ENCODE results near the gene BACH2.

The BACH2 gene

DNA sequence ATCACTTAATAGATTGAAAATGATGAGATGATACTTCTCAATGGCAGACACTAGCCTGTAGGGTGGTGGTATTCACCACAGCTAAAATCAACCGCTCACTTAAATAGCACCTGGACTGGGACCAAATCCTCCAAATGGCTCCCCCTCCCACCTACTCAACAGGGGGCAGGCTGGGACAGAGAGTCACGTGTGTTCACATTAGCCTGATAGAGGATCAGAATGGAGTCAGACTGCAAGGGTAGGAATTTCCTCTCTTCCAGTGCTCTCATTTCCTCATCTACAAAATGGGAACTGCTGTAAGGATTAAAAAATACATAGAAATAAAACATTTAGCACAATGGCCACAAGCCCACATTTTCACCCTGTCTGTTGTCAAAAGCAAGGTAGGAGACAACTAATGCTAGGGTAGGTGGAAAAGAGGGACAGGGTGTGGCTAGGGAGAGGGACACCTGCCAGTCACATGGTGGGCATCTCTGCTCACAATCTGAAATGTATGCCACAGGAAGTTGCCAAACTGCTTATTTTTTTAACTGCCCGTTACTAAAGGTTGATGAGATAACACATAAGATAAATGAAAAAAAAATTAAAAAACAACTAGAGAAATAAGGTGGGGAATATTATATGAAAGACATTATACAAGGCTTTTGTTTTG is 55.3 kb downstream of the BACH2 start:
- Histone ChIP-seq H3K9me3 (ENCODE audit: control insufficient read depth, low read length) (no peaks in the 10 kb centered on the region), H3K36me3 (ENCODE audit: control insufficient read depth, insufficient read depth, low read length) (no peaks in the 10 kb centered on the region), H3K4me2 (ENCODE audit: low read length) (no peak overlapping the region), H3K9ac (no peak overlapping the region), H3K4me3 (ENCODE audit: low read depth, low read length) (no peak overlapping the region), H3K4me1 (peaks cover 28% of the 10 kb centered on the region), H3K27me3 (ENCODE audit: control insufficient read depth, insufficient read depth, low read length) (no peaks in the 10 kb centered on the region), H2AFZ (no peak overlapping the region), H3K27ac (no peak overlapping the region), H3K79me2 (no peaks in the 10 kb centered on the region)
- TF ChIP-seq, protein P1, sequence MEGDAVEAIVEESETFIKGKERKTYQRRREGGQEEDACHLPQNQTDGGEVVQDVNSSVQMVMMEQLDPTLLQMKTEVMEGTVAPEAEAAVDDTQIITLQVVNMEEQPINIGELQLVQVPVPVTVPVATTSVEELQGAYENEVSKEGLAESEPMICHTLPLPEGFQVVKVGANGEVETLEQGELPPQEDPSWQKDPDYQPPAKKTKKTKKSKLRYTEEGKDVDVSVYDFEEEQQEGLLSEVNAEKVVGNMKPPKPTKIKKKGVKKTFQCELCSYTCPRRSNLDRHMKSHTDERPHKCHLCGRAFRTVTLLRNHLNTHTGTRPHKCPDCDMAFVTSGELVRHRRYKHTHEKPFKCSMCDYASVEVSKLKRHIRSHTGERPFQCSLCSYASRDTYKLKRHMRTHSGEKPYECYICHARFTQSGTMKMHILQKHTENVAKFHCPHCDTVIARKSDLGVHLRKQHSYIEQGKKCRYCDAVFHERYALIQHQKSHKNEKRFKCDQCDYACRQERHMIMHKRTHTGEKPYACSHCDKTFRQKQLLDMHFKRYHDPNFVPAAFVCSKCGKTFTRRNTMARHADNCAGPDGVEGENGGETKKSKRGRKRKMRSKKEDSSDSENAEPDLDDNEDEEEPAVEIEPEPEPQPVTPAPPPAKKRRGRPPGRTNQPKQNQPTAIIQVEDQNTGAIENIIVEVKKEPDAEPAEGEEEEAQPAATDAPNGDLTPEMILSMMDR (IDR thresholded peaks at IDR 0.05) = no peak

DNA sequence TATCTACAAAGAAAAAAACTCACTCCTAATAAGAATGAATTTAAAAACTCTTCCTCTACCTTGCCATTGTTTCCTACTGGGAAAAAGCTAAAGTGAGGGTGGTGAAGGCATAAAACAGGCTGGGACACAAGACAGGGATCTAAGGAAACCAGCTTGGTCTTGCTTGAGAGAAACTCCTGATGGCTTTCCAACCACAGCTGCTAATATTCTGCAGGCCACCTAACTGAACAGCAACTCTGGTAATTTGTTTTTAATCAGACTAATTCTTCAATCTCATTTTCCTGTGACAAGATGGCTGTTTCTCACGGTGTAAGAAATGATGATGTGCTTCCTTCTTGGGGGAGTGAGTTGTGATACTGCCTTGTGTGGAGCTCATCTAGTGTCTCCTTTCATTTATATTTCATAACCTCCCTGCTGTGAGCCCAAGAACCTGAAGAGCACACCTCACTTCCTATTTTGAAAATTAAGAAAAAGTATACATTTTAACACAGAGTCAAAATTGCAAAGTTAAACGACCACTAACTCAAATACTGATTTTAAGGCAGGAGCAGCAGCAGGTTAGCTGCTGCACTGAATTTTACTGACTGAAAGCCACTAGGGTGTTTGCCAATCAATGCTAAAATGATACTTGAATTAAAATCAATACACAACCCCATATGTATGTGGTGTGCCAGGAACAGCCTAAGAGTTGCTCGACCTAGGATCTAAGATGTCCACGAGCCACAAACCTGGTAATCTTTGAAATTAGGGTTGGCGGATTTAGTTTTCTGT is 58.0 kb downstream of the BACH2 start:
- Histone ChIP-seq H3K27ac (peak overlapping the region; percentile 63), H3K36me3 (ENCODE audit: control insufficient read depth, insufficient read depth, low read length) (no peaks in the 10 kb centered on the region), H3K4me1 (peaks cover 28% of the 10 kb centered on the region), H3K27me3 (ENCODE audit: control insufficient read depth, insufficient read depth, low read length) (no peaks in the 10 kb centered on the region), H3K4me3 (ENCODE audit: low read depth, low read length) (no peak overlapping the region), H3K9me3 (ENCODE audit: control insufficient read depth, low read length) (no peaks in the 10 kb centered on the region), H3K79me2 (no peaks in the 10 kb centered on the region), H3K9ac (no peak overlapping the region), H3K4me2 (ENCODE audit: low read length) (peak overlapping the region; percentile 4), H2AFZ (peak overlapping the region; percentile 54)
- TF ChIP-seq, protein P1 (IDR thresholded peaks at IDR 0.05) = no peak

DNA sequence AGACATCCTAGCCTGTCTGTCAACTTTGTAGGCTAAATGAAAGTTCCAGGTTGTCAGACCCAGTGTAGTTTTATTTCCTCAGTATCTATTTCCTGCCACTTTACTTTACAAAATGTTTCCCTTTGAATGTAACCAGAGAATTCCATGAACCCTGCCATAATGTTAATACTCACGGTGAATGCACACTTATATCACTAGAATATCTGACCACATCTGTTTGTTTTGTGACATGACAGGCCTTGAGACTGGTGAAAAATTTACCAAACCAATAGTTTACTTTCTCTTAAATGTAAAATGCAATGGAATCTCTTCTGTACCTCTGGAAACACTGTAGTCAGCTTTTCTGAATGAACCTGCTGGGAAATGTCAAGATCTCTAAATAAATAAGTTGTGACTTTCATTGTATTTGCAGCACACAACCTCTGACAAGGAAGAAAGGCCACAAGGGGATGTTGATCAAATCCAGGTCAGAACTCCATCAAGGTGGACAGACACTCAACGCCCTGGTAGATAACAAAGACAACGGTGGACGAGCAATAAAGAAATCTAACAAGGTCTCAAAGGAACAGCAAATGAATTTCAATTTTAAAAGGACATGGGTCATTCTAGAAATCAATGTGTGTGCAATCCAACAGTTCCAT is 59.2 kb downstream of the BACH2 start:
- Histone ChIP-seq H3K9me3 (ENCODE audit: control insufficient read depth, low read length) (no peaks in the 10 kb centered on the region), H2AFZ (no peak overlapping the region)
- TF ChIP-seq, protein P1 (IDR thresholded peaks at IDR 0.05) = no peak

DNA sequence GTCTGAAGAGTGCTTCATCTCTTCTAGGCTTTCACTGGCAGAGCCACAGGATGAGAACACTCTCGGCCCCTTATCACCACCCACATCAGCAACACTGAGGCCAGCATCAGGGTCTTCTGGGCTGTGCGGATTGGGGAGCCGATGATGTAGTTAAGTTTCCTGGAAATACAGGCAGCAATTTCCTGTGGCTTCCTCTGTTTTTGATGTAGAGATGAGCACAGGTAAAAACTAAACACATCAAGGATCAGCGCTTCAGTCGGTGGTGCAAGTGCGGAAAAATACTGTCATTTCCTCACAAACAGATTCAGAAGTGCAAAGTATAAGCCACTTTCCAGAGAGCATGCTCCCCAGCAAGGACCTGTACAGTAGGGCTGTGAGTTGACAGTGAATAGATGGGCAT is 62.6 kb downstream of the BACH2 start:
- peaks cover 42% of the 10 kb centered on the region for H3K4me1 ChIP-seq
- H3K27me3 ChIP-seq (ENCODE audit: control insufficient read depth, insufficient read depth, low read length) = no peaks in the 10 kb centered on the region
- H2AFZ ChIP-seq = peak overlapping the region; percentile 38
- TF ChIP-seq, protein P1 (IDR thresholded peaks at IDR 0.05) = no peak
- H3K9me3 ChIP-seq (ENCODE audit: control insufficient read depth, low read length) = no peaks in the 10 kb centered on the region
- H3K9ac ChIP-seq = no peak overlapping the region
- no peak overlapping the region for H3K4me3 ChIP-seq (ENCODE audit: low read depth, low read length)
- no peaks in the 10 kb centered on the region for H3K79me2 ChIP-seq
- H3K27ac ChIP-seq = no peak overlapping the region
- H3K36me3 ChIP-seq (ENCODE audit: control insufficient read depth, insufficient read depth, low read length) = no peaks in the 10 kb centered on the region
- H3K4me2 ChIP-seq (ENCODE audit: low read length) = no peak overlapping the region

More for the DNA sequence above, 59.2 kb downstream of the BACH2 start:
- Histone ChIP-seq H3K27me3 (ENCODE audit: control insufficient read depth, insufficient read depth, low read length) (no peaks in the 10 kb centered on the region), H3K4me3 (ENCODE audit: low read depth, low read length) (no peak overlapping the region), H3K79me2 (no peaks in the 10 kb centered on the region), H3K36me3 (ENCODE audit: control insufficient read depth, insufficient read depth, low read length) (no peaks in the 10 kb centered on the region), H3K4me1 (peaks cover 30% of the 10 kb centered on the region), H3K4me2 (ENCODE audit: low read length) (no peak overlapping the region), H3K27ac (no peak overlapping the region), H3K9ac (no peak overlapping the region)

Measured in parathyroid adenoma (tissue), 2 donors.